Right lobe of liver (tissue), 6 donors: ENCODE data around the gene TMEM245. TPM values are rescaled to one million over a fixed set of nuclear protein-coding genes. Genes with fewer than 3 reads are reported as not detected.

ENCODE experiments used
- ATAC-seq, 4 donors: fragments of 200-7000 bp; cut with Tn5 transposase; one replicate each; pipeline ENCODE4 v1.9.1; 2020; ENCODE audit warnings: mild to moderate bottlenecking in 4 of 4, moderate library complexity in 4 of 4
- DNase-seq, 3 donors: peaks; one replicate each; pipeline ENCODE4 v3.0.0-alpha.2; 2020
- H3K27ac ChIP-seq, 3 donors: fragments of 200-600 bp; one replicate each; pipeline ENCODE4 v1.8.0; 2022
- H3K27me3 ChIP-seq, 2 donors: fragments of 200-600 bp; one replicate each; pipeline ENCODE4 v1.8.0; 2022
- H3K36me3 ChIP-seq, 4 donors: fragments of 200-600 bp; sonication (generic) in 1 of 4; one replicate each; pipeline versions ENCODE4 v1.5.1 to v1.8.0; 2017 to 2022; ENCODE audit warnings: control low read depth in 1 of 4
- H3K4me1 ChIP-seq, 4 donors: fragments of 200-600 bp; sonication (generic) in 1 of 4; one replicate each; pipeline versions ENCODE4 v1.5.1 to v1.8.0; 2017 to 2022; ENCODE audit warnings: control low read depth in 1 of 4
- H3K4me3 ChIP-seq, 3 donors: fragments of 200-600 bp; one replicate each; pipeline ENCODE4 v1.8.0; 2022
- H3K9me3 ChIP-seq, 4 donors: fragments of 200-600 bp; sonication (generic) in 1 of 4; one replicate each; pipeline versions ENCODE4 v1.5.1 to v1.8.0; 2017 to 2022; ENCODE audit warnings: control low read depth in 1 of 4
- POLR2A ChIP-seq: fragments of 450-650 bp; IDR thresholded peaks from one replicate; pipeline ENCODE4 v1.6.1; 2017; ENCODE audit warnings: antibody characterized with exemption, mild to moderate bottlenecking
- WGBS: methylation state at CpG from one replicate; pipeline ENCODE4 v1.1.6; 2018; ENCODE audit warnings: low coverage, low lambda C conversion rate; ENCODE audit not compliant: insufficient coverage; ENCODE audit errors: missing lambda C conversion rate; 5-methylcytosine and 5-hydroxymethylcytosine counted together
- intact Hi-C, 2 donors: fragments of 100-400 bp; cut with DNase I; formaldehyde crosslinking; loops; one replicate each; pipeline versions ENCODE4 v1.11.2 to v1.14.1; 2022
- total RNA-seq, 6 experiments: library from RNA; depleted of rRNA in 2 of 6; stranded (reverse); fragments of >200 nt in 2 of 6; fragmentation: NEBNext Ultra II Directional in 3 of 6; extraction: Animal tissue kit (Norgen Biotek cat#: 25700) in 3 of 6; gene quantifications; one replicate each; pipeline versions ENCODE4 v1.1.0 to v1.2.4, GENCODE V29; 2016 to 2023
- TF ChIP-seq, protein P1 (sequence below), 4 donors: fragments of 200-600 bp in 3 of 4; fragments of 450-650 bp in 1 of 4; IDR thresholded peaks; one replicate each; pipeline versions ENCODE4 v1.5.1 to v1.8.0; 2016 to 2022; ENCODE audit warnings: antibody characterized with exemption in 4 of 4, mild to moderate bottlenecking in 2 of 4
- donor health status: DM: no; HTN: yes; CAD: no.
- donor health status: DM: no; HTN: no; CAD: no.
- donor health status: DM: no; HTN: no; CAD: no.
- donor health status: DM: no; HTN: yes; CAD: no.
- donor health status: DM: no; HTN: yes; CAD: no.

The TMEM245 gene
- total RNA-seq, 6 experiments from 2014 or later, result 24.7 to 39.5 (median 36.8) TPM

- H3K27ac ChIP-seq, result no peak overlapping the region
- DNase-seq, result no peak
- ATAC-seq, result peak in 1 of 4 donors; percentile 77
- H3K4me1 ChIP-seq, result no peaks in the 10 kb centered on the region
- H3K4me3 ChIP-seq, result no peak overlapping the region
- H3K36me3 ChIP-seq, result peaks cover 0 to 52% (median 5%) of the 10 kb centered on the region in 4 donors
- WGBS, result 100% methylated on average over 1 of the region's 1 CpG
- intact Hi-C loops, result no loop called here
- TF ChIP-seq, protein P1, sequence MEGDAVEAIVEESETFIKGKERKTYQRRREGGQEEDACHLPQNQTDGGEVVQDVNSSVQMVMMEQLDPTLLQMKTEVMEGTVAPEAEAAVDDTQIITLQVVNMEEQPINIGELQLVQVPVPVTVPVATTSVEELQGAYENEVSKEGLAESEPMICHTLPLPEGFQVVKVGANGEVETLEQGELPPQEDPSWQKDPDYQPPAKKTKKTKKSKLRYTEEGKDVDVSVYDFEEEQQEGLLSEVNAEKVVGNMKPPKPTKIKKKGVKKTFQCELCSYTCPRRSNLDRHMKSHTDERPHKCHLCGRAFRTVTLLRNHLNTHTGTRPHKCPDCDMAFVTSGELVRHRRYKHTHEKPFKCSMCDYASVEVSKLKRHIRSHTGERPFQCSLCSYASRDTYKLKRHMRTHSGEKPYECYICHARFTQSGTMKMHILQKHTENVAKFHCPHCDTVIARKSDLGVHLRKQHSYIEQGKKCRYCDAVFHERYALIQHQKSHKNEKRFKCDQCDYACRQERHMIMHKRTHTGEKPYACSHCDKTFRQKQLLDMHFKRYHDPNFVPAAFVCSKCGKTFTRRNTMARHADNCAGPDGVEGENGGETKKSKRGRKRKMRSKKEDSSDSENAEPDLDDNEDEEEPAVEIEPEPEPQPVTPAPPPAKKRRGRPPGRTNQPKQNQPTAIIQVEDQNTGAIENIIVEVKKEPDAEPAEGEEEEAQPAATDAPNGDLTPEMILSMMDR (IDR thresholded peaks at IDR 0.05), result no peak
- no peak for TF ChIP-seq POLR2A
- H3K27me3 ChIP-seq, result no peaks in the 10 kb centered on the region
- no peaks in the 10 kb centered on the region for H3K9me3 ChIP-seq
These were observed 51.0 kb downstream of the TMEM245 start for GRCh38 chr9:109068764-109069163.

GRCh38 chr9:109064963-109065702 lies 54.6 kb downstream of the TMEM245 start:
- Histone ChIP-seq H3K27me3 (no peaks in the 10 kb centered on the region), H3K36me3 (peaks cover 0 to 66% (median 9%) of the 10 kb centered on the region in 4 donors), H3K9me3 (no peaks in the 10 kb centered on the region), H3K4me1 (no peaks in the 10 kb centered on the region), H3K27ac (no peak overlapping the region), H3K4me3 (no peak overlapping the region)
- DNase-seq (no peak), ATAC-seq (no peak)
- intact Hi-C loops, result no loop called here
- TF ChIP-seq, protein P1 (IDR thresholded peaks at IDR 0.05), result no peak
- no peak for TF ChIP-seq POLR2A
- WGBS, result 97% methylated on average over 2 of the region's 2 CpGs

DNA sequence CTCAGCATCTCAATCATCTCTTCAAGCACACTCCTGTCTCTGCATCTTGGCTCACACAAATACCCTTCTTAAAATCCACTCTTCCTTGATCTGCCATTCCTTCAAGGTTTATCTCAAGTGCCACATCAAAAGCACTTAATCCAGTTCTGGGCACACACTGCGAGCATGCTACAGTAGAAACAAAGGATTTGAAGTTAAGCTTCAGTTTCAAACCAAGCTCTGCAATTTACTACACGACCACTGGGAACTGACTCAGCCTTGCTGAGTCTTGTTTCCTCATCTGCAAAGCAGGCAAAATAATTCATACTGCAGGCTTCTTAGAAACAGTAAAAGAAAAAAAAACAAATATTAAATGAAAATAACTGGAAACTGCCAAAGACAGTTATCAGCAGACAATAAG lies 56.0 kb downstream of the TMEM245 start:
- H3K9me3 ChIP-seq, result no peaks in the 10 kb centered on the region
- WGBS, result 93% methylated on average over 2 of the region's 2 CpGs
- intact Hi-C loops, result no loop called here
- H3K27ac ChIP-seq, result no peak overlapping the region
- no peaks in the 10 kb centered on the region for H3K4me1 ChIP-seq
- TF ChIP-seq, protein P1 (IDR thresholded peaks at IDR 0.05), result no peak
- TF ChIP-seq POLR2A, result no peak
- H3K36me3 ChIP-seq, result peaks cover 0 to 70% (median 12%) of the 10 kb centered on the region in 4 donors
- no peak overlapping the region for H3K4me3 ChIP-seq
- no peaks in the 10 kb centered on the region for H3K27me3 ChIP-seq
- ATAC-seq (no peak), DNase-seq (no peak)

- no peak for TF ChIP-seq POLR2A
- TF ChIP-seq, protein P1 (IDR thresholded peaks at IDR 0.05), result no peak
- 69% methylated on average over 5 of the region's 6 CpGs for WGBS
- H3K27ac ChIP-seq, result no peak overlapping the region
- no peaks in the 10 kb centered on the region for H3K9me3 ChIP-seq
- H3K27me3 ChIP-seq, result no peaks in the 10 kb centered on the region
- DNase-seq, result no peak
- ATAC-seq, result no peak
- H3K4me3 ChIP-seq, result no peak overlapping the region
- no peaks in the 10 kb centered on the region for H3K4me1 ChIP-seq
- intact Hi-C loops, result no loop called here
- H3K36me3 ChIP-seq, result peaks cover 0 to 81% (median 12%) of the 10 kb centered on the region in 4 donors
These were observed 57.2 kb downstream of the TMEM245 start for GRCh38 chr9:109062543-109062942.
